IMR-90 (cell line): ENCODE data around the gene ARHGEF4. TPM values are rescaled to one million over a fixed set of nuclear protein-coding genes. Genes with fewer than 3 reads are reported as not detected.

Experiments
- ATAC-seq: fragments of 200-7000 bp; cut with Tn5 transposase; 2 replicates; pipeline ENCODE4 v1.9.1; 2020; ENCODE audit warnings: low read depth, mild to moderate bottlenecking, moderate library complexity
- BruUV-seq: library from RNA; stranded (reverse); fragments of 400-500 nt; replicated peaks from 2 replicates; lab custom pipeline; 2021; lab: Mats Ljungman, UMichigan
- CTCF ChIA-PET: fragments of 300-600 bp; formaldehyde crosslinking; extraction: SDS; loops from one replicate; lab custom pipeline; 2021; ENCODE audit warnings: antibody characterized with exemption; lab: Yijun Ruan, JAX
- POLR2A ChIA-PET: fragments of 300-600 bp; sonication (Branson Sonifier 250); formaldehyde crosslinking; loops from one replicate; lab custom pipeline; 2022; ENCODE audit warnings: antibody characterized with exemption; ENCODE audit not compliant: unreplicated experiment; lab: Charles Lee
- DNase-seq: peaks from one replicate; pipeline ENCODE4 v3.0.0; 2013
- H2AFZ ChIP-seq: replicated peaks from 2 replicates; pipeline ENCODE3; 2013; ENCODE audit warnings: low read length, mild to moderate bottlenecking; ENCODE audit not compliant: poor library complexity
- H2AK5ac ChIP-seq: 2 replicates; pipeline ENCODE4 v1.6.1; 2013; ENCODE audit warnings: low read depth, low read length, inconsistent platforms
- H2AK9ac ChIP-seq: replicated peaks from 2 replicates; pipeline ENCODE3; 2013; ENCODE audit warnings: mild to moderate bottlenecking, low read depth, low read length, moderate library complexity; ENCODE audit not compliant: poor library complexity
- H2BK120ac ChIP-seq: 2 replicates; pipeline ENCODE4 v1.6.1; 2013; ENCODE audit warnings: low read depth, low read length, inconsistent platforms
- H2BK15ac ChIP-seq: 3 replicates; pipeline ENCODE4 v1.6.1; 2013; ENCODE audit warnings: low read depth, low read length, inconsistent platforms
- H2BK20ac ChIP-seq: 2 replicates; pipeline ENCODE4 v1.6.1; 2013; ENCODE audit warnings: low read depth, mild to moderate bottlenecking, inconsistent platforms, low read length, moderate library complexity
- H2BK5ac ChIP-seq: 2 replicates; pipeline ENCODE4 v1.6.1; 2013; ENCODE audit warnings: mild to moderate bottlenecking, low read depth, low read length, inconsistent platforms; ENCODE audit not compliant: poor library complexity, severe bottlenecking
- H3K14ac ChIP-seq: replicated peaks from 2 replicates; pipeline ENCODE4 v1.6.1; 2013; ENCODE audit warnings: low read depth, low read length, inconsistent platforms
- H3K18ac ChIP-seq: 2 replicates; pipeline ENCODE4 v1.6.1; 2013; ENCODE audit warnings: low read depth, low read length, control low read depth
- H3K23ac ChIP-seq: 2 replicates; pipeline ENCODE4 v1.6.1; 2013; ENCODE audit warnings: low read depth, low read length, inconsistent platforms
- H3K27ac ChIP-seq: 2 replicates; pipeline ENCODE4 v1.5.1; 2013; ENCODE audit warnings: mild to moderate bottlenecking, control low read depth, low read length; ENCODE audit not compliant: insufficient read depth
- H3K27me3 ChIP-seq: 2 replicates; pipeline ENCODE4 v1.6.1; 2013; ENCODE audit warnings: low read length; ENCODE audit not compliant: control insufficient read depth, insufficient read depth
- H3K36me3 ChIP-seq: 2 replicates; pipeline ENCODE4 v1.6.1; 2013; ENCODE audit warnings: low read length, mixed read lengths; ENCODE audit not compliant: control insufficient read depth, insufficient read depth
- H3K4ac ChIP-seq: 2 replicates; pipeline ENCODE4 v1.6.1; 2013; ENCODE audit warnings: low read depth, low read length, inconsistent platforms
- H3K4me1 ChIP-seq: 2 replicates; pipeline ENCODE4 v1.6.1; 2013; ENCODE audit warnings: low read length, mixed read lengths; ENCODE audit not compliant: control insufficient read depth, insufficient read depth
- H3K4me2 ChIP-seq: 2 replicates; pipeline ENCODE4 v1.6.1; 2013; ENCODE audit warnings: low read depth, mild to moderate bottlenecking, control low read depth, low read length, moderate library complexity
- H3K4me3 ChIP-seq: 2 replicates; pipeline ENCODE4 v1.5.1; 2013; ENCODE audit warnings: low read depth, mild to moderate bottlenecking, control low read depth, low read length, moderate library complexity; ENCODE audit not compliant: insufficient read depth
- H3K56ac ChIP-seq: 2 replicates; pipeline ENCODE4 v1.6.1; 2013; ENCODE audit warnings: low read length, inconsistent platforms; ENCODE audit not compliant: insufficient read depth; ENCODE audit errors: extremely low read depth
- H3K79me1 ChIP-seq, 2 experiments: 2 replicates each; pipeline ENCODE4 v1.6.1; 2013; ENCODE audit warnings: low read length in 2 of 2, inconsistent platforms in 1 of 2, low read depth in 1 of 2
- H3K9ac ChIP-seq: 2 replicates; pipeline ENCODE4 v1.6.1; 2013; ENCODE audit warnings: low read depth, low read length, control low read depth
- H3K9me1 ChIP-seq: 2 replicates; pipeline ENCODE4 v1.6.1; 2013; ENCODE audit warnings: low read length, inconsistent platforms; ENCODE audit not compliant: insufficient read depth
- H3K9me3 ChIP-seq: 2 replicates; pipeline ENCODE4 v1.6.1; 2013; ENCODE audit warnings: low read length; ENCODE audit not compliant: control insufficient read depth, insufficient read depth
- H4K20me1 ChIP-seq: 2 replicates; pipeline ENCODE4 v1.6.1; 2013; ENCODE audit warnings: low read length, inconsistent platforms; ENCODE audit not compliant: insufficient read depth
- H4K5ac ChIP-seq: 2 replicates; pipeline ENCODE4 v1.6.1; 2013; ENCODE audit warnings: mild to moderate bottlenecking, low read depth, low read length, control low read depth
- H4K8ac ChIP-seq, 2 experiments: 2 replicates each; pipeline ENCODE4 v1.6.1; 2013; ENCODE audit warnings: low read depth in 2 of 2, low read length in 2 of 2, control low read depth in 1 of 2, inconsistent platforms in 1 of 2
- H4K91ac ChIP-seq: 2 replicates; pipeline ENCODE4 v1.6.1; 2013; ENCODE audit warnings: low read depth, low read length, inconsistent platforms; ENCODE audit not compliant: insufficient read depth
- CHD1 ChIP-seq: IDR thresholded peaks from 2 replicates; pipeline ENCODE4 v1.6.1; 2012; ENCODE audit warnings: low read depth, low read length, improper control_type of control experiment
- CTCF ChIP-seq: conservative IDR thresholded peaks from 2 replicates; pipeline ENCODE4 v1.5.1; 2012; ENCODE audit warnings: mild to moderate bottlenecking, low read depth, low read length, improper control_type of control experiment
- FOS ChIP-seq: fragments of 150-350 bp; IDR thresholded peaks from 2 replicates; pipeline ENCODE4 v1.6.1; 2016; ENCODE audit warnings: low read depth, low read length
- MAFK ChIP-seq: IDR thresholded peaks from 2 replicates; pipeline ENCODE4 v1.6.1; 2012; ENCODE audit warnings: low read depth, low read length, improper control_type of control experiment
- MAZ ChIP-seq: IDR thresholded peaks from 2 replicates; pipeline ENCODE4 v1.6.1; 2012; ENCODE audit warnings: low read depth, mild to moderate bottlenecking, low read length, improper control_type of control experiment, moderate library complexity, borderline replicate concordance
- MXI1 ChIP-seq: IDR thresholded peaks from 2 replicates; pipeline ENCODE4 v1.6.1; 2012; ENCODE audit warnings: low read depth, mild to moderate bottlenecking, low read length, moderate library complexity, borderline replicate concordance
- NFE2L2 ChIP-seq: fragments of 150-350 bp; IDR thresholded peaks from 2 replicates; pipeline ENCODE4 v1.6.1; 2016; ENCODE audit warnings: low read depth, mild to moderate bottlenecking, low read length
- POLR2A ChIP-seq: IDR thresholded peaks from 2 replicates; pipeline ENCODE4 v1.6.1; 2012; ENCODE audit warnings: mild to moderate bottlenecking, low read depth, low read length
- RAD21 ChIP-seq: IDR thresholded peaks from 2 replicates; pipeline ENCODE4 v1.6.1; 2012; ENCODE audit warnings: low read length, improper control_type of control experiment
- RCOR1 ChIP-seq: IDR thresholded peaks from 2 replicates; pipeline ENCODE4 v1.6.1; 2012; ENCODE audit warnings: mild to moderate bottlenecking, low read length, improper control_type of control experiment; ENCODE audit not compliant: insufficient replicate concordance
- RFX5 ChIP-seq: IDR thresholded peaks from 2 replicates; pipeline ENCODE4 v1.8.0; 2012; ENCODE audit warnings: low read depth, mild to moderate bottlenecking, low read length, moderate library complexity
- SMC3 ChIP-seq: fragments of 150-350 bp; IDR thresholded peaks from 2 replicates; pipeline ENCODE4 v1.6.1; 2016; ENCODE audit warnings: low read depth, mild to moderate bottlenecking, antibody characterized with exemption, low read length, moderate library complexity
- USF2 ChIP-seq: fragments of 150-350 bp; IDR thresholded peaks from 2 replicates; pipeline ENCODE4 v1.6.1; 2017; ENCODE audit warnings: mild to moderate bottlenecking, antibody characterized with exemption, low read length, low read depth
- WGBS, 2 experiments: methylation state at CpG; one replicate each; pipeline versions ENCODE4 v1.1.5 to v1.1.7; 2013; ENCODE audit warnings: missing lambda C conversion rate in 2 of 2; ENCODE audit not compliant: insufficient read length in 1 of 2; ENCODE audit errors: extremely low coverage in 2 of 2; 5-methylcytosine and 5-hydroxymethylcytosine counted together
- dilution Hi-C: fragments of 300-500 bp; cut with HindIII; formaldehyde crosslinking; loops from one replicate; pipeline ENCODE4 v1.14.3; 2018; ENCODE audit warnings: low sequenced_read_pairs; ENCODE audit not compliant: unreplicated experiment
- in situ Hi-C: fragments of 300-500 bp; cut with MboI; formaldehyde crosslinking; loops from 3 replicates; pipeline ENCODE4 v1.14.3; 2019; ENCODE audit warnings: low sequenced_read_pairs, inconsistent platforms, mixed read lengths
- intact Hi-C: fragments of 100-400 bp; cut with micrococcal nuclease; formaldehyde crosslinking; loops from 2 replicates; pipeline ENCODE4 v1.10.0; 2022
- polyA plus RNA-seq, 3 experiments: library from polyadenylated mRNA; depleted of rRNA; stranded (reverse); fragments of >200 nt; gene quantifications; 2 replicates each; pipeline ENCODE4 v1.2.3, GENCODE V29; 2012; ENCODE audit warnings: low replicate concordance in 1 of 3
- total RNA-seq: library from RNA; depleted of rRNA; stranded (reverse); fragments of >200 nt; gene quantifications from 2 replicates; pipeline ENCODE4 v1.2.3, GENCODE V29; 2012

Gene ARHGEF4
- total and polyA plus RNA-seq, 2 of the 4 experiments (the other 2 are of a cell fraction): 2.7 to 5.0 TPM

GRCh38 chr2:131041402-131042147, 204.9 kb downstream of the ARHGEF4 start:
- intact Hi-C loops (no loop called here), dilution Hi-C loops (no loop called here), in situ Hi-C loops (no loop called here)
- H4K5ac ChIP-seq: no peak overlapping the region
- no peak overlapping the region for H3K27ac ChIP-seq
- no peak overlapping the region for H4K91ac ChIP-seq
- CTCF ChIA-PET: no interaction called here
- no peak overlapping the region for H2BK120ac ChIP-seq
- POLR2A ChIA-PET: interaction anchor here (0.6 kb wide), 1 partner anchor 44 kb away, joined by 3 read pairs; no protein-coding TSS in a partner anchor
- H2BK5ac ChIP-seq: no peak overlapping the region
- 83% methylated on average over 8 of the region's 14 CpGs; no CpG with 5 or more reads in 1 of the 2 experiments for WGBS, 2 experiments
- no peak overlapping the region for H2AK5ac ChIP-seq
- no peak overlapping the region for H3K9ac ChIP-seq
- H3K4me1 ChIP-seq: no peaks in the 10 kb centered on the region
- H3K18ac ChIP-seq: no peak overlapping the region
- TF ChIP-seq CHD1 (no peak), MAFK (no peak), FOS (no peak), NFE2L2 (no peak), MAZ (no peak), USF2 (no peak), RAD21 (no peak), RFX5 (no peak), MXI1 (no peak), POLR2A (no peak), SMC3 (no peak), RCOR1 (no peak), CTCF (no peak)
- H3K27me3 ChIP-seq: peaks cover 13% of the 10 kb centered on the region; the same call in 1 of the 2 replicates
- DNase-seq (no peak), ATAC-seq (no peak)
- no peaks in the 10 kb centered on the region for H3K9me3 ChIP-seq
- no peak overlapping the region for H3K4me3 ChIP-seq
- no peaks in the 10 kb centered on the region for H3K9me1 ChIP-seq
- no peak overlapping the region for H3K4me2 ChIP-seq
- no peak overlapping the region for H2AFZ ChIP-seq
- no peak overlapping the region for H3K14ac ChIP-seq
- no peak overlapping the region for H3K4ac ChIP-seq
- H3K56ac ChIP-seq: no peak overlapping the region
- no TSS peak for BruUV-seq
- no peak overlapping the region for H2BK15ac ChIP-seq
- no peaks in the 10 kb centered on the region for H3K79me1 ChIP-seq
- no peak overlapping the region for H2AK9ac ChIP-seq
- no peak overlapping the region for H4K8ac ChIP-seq
- H4K20me1 ChIP-seq: peaks cover 5% of the 10 kb centered on the region; the same call in 1 of the 2 replicates
- H3K36me3 ChIP-seq: peaks cover 3% of the 10 kb centered on the region
- no peak overlapping the region for H3K23ac ChIP-seq
- no peak overlapping the region for H2BK20ac ChIP-seq
